NK-92 (cell line): ENCODE measurements around the gene RGS7.
"Not testable (repeated sequence)": the region's sequence is repeated elsewhere in the genome, so short reads cannot be mapped to it uniquely, and the experiment has no call there.

Experiments used
- DNase-seq: peaks from one replicate; lab custom pipeline; 2025; ENCODE audit not compliant: unreplicated experiment; lab: John Stamatoyannopoulos, UW

The RGS7 gene

GRCh38 chr1:240739139-240739538 lies 617.9 kb downstream of the RGS7 start:
- no peak for DNase-seq

DNA sequence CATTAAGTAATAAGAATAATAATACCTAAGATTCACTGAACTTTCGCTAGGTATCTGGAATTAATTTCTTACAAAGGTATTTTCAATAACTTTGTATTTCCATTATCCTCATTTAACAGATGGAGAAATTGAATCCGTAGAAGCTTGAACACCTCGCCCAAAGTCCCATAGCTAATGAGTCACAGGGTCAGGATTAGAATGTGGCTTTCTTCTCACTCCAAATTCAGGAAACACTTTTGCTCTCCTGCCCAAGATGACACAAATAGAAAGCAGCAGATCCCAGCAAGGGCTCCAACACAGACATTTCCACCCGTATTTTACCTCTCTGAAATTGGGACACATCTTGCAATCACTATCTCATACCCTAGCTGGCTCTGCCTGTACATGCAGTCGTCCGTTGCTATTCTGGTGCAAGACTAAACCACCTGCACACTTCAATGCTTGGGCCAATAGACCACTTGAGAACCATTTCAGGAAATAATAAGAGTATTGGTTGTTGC lies 619.2 kb downstream of the RGS7 start:
- DNase-seq = no peak

DNA sequence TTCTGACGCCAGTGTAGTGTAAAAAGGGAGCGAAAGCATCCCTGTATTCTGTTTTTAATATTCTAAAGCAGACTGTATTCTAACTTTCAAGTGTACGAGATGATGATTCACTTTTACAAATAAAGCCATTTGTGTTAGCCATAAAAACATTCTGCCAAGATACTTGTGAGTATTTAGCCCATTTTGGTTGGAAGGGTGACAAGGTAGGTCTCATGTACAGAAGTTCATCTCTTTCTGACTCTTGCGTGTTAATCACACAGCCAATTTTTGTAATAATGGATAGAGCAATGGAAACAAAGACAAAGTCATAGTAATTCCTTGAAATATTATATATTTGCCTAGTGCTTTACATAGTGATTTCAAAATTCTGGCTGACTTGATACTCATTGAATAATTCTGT lies 619.7 kb downstream of the RGS7 start:
- no peak for DNase-seq

DNA sequence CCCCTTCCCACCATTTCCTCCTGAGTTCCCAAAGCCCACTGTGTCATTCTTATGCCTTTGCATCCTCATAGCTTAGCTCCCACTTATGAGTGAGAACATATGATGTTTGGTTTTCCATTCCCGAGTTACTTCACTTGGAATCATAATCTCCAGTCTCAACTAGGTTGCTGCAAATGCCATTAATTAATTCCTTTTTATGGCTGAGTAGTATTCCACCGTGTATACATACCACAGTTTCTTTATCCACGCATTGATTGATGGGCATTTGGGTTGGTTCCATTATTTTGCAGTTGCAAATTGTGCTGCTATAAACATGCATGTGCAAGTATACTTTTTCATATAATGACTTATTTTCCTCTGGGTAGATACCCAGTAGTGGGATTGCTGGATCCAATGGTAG lies 622.3 kb downstream of the RGS7 start:
- DNase-seq = not testable (repeated sequence)

GRCh38 chr1:240734001-240734400 lies 623.0 kb downstream of the RGS7 start:
- no peak for DNase-seq

DNA sequence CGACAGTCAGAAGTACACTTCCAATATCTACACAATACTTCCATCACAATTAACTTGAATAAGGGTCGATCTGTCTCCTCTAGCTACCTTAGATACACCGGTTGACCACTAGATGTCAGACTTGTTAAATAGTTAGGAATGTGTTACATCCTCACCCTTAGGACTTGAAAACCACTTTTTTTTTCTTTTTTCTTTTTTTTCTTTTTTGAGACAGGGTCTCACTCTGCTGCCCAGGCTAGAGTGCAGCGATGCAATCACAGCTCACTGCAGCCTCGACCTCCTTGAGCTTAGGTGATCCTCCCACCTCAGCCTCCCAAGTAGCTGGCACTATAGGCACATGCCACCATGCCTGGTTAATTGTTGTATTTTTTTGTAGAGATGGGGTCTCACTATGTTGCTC lies 624.6 kb downstream of the RGS7 start:
- DNase-seq = no peak
